NCI-H446 (cell line): ENCODE measurements around the gene RTEL1.
"Not testable (repeated sequence)": the region's sequence is repeated elsewhere in the genome, so short reads cannot be mapped to it uniquely, and the experiment has no call there.

Source experiments
- DNase-seq, 2 experiments: peaks; one replicate each; lab custom pipeline; 2025; lab: John Stamatoyannopoulos, UW

RTEL1 gene

DNA sequence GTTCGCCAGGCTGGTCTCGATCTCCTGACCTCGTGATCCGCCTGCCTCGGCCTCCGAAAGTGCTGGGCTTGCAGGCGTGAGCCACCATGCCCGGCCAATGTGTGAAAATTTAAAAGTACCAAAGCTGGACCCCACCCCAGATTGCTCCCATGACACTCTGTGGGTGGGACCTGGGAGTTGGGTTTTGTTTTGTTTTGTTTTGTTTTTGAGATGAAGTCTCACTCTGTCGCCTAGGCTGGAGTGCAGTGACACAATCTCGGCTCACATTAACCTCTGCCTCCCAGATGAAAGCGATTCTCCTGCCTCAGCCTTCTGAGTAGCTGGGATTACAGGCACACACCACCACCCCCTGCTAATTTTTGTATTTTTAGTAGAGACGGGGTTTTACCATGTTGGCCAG, 13.6 kb downstream of the RTEL1 start:
- not testable (repeated sequence) for DNase-seq

DNA sequence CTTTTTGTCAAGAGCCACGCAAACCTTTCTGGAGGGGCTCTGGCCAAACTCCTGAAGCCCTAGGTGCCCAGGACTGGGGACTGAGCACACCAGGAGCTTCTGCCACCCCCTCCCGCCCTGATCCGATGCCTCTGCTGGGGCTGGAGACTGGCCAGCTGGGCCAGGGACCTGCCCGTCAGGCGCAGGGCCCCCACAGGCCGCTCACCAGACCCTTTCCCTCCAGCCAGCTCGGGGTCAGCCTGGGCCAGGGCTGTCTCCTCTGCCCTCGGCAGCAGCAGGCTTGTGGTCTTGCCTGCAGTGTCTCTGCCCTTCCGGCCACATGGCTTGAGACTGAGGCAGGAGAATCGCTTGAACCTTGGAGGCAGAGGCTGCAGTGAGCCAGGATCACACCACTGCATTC, 14.6 kb downstream of the RTEL1 start:
- DNase-seq = no peak

DNA sequence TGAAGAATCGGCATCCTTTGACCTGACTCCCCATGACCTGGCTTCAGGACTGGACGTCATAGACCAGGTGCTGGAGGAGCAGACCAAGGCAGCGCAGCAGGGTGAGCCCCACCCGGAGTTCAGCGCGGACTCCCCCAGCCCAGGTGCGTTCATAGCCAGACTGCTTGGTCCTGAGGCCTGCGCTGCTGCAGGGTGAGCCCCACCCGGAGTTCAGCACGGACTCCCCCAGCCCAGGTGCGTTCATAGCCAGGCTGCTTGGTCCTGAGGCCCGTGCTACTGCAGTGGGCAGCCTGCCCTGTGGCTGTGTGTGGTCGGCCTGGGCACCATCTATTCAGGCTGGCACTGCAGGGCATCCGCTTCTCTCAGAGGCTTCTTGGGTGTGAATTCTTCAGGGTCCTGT, 15.8 kb downstream of the RTEL1 start:
- no peak for DNase-seq

DNA sequence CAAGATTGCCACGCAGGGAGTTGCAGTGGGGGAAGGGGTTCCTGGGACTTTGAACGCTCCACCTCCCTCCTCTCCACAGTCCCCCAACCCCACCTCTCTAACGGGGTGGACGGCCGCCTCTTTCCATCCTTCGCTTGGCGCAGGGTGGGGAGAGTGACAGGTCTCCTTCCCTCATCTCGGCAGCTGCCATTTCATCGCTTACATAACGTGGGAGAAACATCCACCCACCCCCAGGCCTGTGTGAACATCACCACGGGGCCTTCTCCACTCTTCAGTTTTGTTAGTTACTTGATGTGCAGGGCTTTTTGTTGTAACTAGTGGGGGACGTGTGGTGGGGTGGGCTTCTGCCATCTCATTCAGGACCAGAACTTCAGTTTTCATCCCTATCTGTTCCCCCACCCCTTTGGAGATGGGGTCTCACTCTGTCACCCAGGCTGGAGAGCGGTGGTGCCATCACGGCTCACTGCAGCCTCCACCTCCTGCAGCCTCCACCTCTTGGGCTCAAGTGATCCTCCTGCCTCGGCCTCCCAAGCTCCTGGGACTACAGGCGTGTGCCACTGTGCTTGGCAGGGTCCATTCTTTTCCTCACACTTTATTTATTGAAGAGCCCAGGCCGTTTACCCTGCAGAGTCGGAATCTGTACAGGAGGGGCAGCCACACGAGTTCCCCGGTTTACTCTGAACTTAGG, 17.7 kb downstream of the RTEL1 start:
- no peak for DNase-seq

DNA sequence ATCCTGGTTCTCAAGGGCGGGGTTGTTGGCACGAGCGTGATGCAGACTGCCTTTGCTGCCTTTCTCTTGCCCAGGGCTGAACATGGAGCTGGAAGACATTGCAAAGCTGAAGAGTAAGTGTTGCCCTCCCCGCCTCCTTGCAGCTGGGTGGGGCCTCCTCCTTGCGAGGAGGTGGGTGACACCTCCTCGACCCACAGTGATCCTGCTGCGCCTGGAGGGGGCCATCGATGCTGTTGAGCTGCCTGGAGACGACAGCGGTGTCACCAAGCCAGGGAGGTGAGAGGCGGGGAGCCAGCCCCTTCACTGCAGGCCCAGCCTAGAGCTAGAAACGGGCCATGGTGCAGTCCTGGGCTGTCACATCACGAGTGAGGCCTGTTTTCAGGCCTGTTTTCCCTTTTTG, 20.0 kb downstream of the RTEL1 start:
- no peak for DNase-seq

DNA sequence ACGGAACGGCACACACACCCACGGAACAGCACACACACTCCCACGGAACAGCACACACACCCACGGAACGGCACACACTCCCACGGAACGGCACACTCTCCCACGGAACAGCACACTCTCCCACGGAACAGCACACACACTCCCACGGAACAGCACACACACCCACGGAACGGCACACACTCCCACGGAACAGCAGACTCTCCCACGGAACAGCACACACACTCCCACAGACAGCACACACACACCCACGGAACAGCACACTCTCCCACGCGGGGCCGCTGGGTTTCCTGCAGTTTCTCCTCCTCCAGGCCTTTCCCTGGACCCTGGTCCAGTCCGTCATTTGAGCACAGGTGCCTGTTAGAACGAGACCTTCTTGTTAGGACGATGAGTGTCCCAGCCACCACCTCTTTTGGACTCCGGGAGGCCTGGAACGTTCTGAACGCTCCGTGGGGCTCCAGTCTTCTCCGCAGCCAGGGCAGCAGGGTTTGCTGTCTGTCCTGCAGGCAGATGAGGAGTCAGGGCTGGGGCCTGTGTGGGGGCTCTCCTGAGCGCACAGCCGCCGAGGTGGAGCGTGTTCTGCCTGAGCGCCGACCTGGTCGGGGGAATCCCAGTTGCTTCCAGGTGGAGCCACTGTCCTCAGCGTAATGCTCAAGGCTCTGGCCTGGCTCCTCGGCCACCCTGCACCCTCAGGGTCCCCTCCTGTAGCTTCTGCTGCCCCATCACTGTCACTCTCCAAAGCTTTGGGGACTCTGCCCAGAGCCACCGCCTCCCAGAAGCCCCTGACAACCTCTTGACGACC, 20.8 kb downstream of the RTEL1 start:
- DNase-seq = no peak

DNA sequence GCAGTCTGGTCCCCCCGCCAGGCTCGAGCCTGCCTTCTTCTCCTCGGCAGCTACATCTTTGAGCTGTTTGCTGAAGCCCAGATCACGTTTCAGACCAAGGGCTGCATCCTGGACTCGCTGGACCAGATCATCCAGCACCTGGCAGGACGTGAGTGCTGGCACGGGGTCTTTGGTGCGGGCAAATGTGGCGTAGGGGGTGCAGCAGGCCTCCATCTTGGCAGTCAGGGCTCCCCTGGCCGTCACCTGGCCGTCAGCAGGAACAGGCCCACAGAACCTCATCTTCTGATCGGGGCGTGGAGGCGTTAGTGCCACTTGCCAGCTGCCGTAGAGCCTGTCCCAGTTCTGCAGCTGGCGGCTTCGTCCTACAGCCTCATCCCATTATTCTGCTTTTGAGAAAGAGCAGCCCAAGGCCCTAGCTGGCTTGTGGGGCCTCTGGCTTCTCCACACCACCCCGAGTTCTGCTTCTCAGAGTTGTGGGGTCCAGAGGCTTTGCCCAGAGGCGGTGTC, 21.7 kb downstream of the RTEL1 start:
- no peak for DNase-seq

DNA sequence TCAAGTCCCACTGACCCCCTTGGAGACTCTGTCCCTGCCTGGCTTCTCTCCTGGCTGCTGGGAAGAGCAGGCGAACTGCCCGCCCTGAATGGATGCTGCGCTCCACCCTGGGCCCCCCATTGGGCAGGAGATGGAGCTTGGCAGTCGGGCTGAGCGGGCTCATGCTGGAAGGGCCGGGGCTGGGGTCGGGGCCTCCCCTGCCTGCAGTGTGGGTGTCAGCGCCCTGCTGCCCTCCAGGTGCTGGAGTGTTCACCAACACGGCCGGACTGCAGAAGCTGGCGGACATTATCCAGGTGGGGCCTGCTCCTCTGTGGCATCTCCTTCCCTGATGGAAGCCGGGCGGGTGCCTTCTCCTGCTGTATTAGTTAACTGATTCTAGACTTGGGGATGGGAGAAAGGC, 22.3 kb downstream of the RTEL1 start:
- no peak for DNase-seq

DNA sequence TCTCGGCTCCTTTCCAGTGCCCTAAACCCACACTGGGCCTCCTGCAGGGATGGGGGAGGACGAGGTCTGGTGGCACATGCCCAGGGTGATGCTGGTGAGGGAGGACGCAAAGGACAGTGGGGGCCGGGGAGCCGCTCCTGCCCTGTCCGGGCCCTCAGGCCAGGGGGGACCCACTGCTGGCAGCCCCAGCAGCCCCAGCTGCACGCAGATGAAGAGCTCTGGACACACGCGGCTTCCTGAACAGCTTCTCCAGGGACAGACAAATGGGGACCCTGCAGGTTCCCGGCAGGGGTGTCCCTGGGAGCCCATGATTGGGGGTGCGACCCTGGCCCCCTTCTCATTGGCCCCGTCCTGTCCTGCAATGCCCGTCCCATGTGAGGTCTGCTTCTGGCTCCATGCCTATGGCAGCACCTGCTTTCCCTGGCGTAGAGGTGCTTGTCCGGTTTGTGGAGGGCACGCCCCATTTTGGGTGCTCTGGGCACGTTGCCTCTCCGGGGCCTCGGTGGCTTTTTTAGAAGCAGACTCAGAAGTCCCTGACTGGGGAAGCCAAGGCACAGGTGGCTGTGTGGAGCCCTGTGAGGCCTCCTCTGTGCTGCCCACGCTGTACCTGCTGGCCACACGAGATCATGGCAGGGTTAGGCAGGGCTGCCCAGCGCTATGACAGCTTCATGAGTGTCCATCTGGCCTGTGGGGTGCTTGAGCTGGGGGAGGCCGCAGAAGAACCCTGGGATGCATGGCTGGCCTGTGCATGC, 22.9 kb downstream of the RTEL1 start:
- no peak for DNase-seq

DNA sequence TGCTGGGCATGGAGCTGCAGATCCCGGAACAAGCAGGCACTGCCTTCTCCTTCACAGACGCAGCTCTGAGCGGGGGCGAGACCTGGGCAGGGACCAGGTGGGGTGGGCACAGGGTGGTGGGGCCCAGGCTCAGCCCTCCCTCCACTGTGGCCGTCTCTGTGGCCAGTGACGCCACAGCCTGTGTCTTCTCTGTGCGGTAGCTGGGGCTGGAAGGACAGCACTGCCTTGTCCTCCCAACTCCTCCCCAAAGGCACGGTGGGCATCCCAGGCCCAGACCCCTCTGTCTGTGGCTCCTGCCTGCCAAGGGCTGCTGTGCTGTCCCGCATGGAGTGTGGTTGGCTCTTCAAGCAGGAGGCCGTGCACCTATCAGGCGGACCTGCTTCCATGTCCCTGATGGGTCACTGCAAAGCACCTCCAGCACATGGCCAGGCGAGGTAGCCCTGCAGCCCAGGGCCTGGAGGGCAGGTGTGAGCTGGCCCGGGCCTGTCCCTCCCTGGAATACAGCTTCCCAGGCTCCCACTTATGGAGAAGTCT, 23.6 kb downstream of the RTEL1 start:
- DNase-seq = no peak

DNA sequence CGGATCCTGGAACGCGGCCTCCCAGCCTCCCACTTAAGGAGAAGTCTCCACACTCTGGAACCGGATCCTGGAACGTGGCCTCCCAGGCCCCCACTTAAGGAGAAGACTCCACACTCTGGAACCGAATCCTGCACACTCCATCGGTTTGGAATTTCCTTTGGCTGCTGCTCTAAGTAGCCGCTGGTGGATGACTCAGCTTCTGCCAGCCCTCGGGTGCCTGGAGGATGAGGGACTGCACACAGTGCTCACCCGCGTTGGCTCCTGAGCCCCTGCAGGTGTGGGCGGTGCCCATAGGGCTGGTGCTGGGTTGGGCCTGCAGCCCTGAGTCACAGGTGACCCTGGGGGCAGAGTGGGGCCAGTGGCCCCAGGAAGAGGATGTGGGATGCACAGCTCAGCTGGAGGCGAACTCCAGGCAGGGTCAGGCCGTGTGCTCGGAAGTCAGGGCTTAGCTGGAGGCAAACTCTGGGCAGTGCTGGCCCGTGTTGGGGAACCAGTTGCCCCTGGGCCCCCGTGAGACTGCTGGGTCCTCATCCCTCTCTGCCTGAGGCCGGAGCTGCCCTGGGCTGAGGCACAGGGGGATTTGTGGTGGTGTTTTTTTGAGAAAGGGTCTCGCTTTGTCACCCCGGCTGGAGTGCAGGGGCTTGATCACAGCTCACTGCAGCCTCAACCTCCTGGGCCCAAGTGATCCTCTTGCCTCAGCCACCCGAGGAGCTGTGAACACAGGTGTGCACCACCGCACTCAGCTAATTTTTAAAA, 24.4 kb downstream of the RTEL1 start:
- peak in 1 of 2 experiments; percentile 65 for DNase-seq

DNA sequence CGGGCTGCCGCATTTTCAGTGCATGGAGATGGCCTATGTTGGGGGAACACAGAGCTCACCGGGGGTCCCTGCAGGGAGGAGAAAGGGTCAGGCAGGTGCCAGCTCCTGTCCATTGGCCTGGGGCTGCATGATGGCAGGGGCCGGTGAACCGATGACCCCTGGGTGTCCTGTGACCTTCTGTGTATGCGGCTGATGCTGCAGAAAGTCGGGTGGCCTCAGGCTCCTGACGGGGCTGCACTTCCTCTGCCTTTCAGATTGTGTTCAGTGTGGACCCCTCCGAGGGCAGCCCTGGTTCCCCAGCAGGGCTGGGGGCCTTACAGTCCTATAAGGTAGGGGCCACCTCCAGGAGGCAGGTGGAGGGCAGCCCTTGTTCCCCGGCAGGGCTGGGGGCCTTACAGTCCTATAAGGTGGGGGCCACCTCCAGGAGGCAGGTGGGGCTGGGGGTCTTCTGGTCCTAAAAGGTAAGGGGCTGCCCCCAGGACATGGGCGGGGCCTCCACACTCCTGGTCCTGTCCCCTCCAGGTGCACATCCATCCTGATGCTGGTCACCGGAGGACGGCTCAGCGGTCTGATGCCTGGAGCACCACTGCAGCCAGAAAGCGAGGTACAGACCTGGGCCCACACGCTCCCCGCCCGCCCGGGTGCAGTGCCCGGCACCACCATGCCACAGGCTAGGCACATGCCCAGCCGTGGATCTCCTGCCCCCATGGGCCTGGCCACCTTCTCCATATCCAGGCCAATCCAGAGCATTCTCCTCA, 27.3 kb downstream of the RTEL1 start:
- no peak for DNase-seq

DNA sequence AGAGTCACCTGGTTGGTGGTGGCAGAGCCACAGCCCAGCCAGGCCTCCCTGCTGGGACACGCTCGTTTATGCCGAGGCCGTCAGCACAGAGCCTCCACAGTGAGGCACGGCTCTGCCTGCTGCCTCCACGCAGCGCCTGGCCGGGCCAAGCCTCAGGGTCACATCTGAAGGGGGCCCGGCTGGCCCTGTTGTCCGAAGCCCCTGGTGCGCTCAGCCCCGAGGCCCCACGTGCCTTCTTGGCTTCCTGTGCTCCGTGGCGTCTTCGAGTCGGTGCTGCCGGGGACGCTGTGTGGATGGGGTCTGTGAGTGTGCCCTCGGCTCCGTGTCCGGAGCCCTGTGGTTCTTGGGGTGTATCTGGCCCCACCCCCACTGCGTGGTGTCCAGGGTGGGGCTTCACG, 28.0 kb downstream of the RTEL1 start:
- no peak for DNase-seq

DNA sequence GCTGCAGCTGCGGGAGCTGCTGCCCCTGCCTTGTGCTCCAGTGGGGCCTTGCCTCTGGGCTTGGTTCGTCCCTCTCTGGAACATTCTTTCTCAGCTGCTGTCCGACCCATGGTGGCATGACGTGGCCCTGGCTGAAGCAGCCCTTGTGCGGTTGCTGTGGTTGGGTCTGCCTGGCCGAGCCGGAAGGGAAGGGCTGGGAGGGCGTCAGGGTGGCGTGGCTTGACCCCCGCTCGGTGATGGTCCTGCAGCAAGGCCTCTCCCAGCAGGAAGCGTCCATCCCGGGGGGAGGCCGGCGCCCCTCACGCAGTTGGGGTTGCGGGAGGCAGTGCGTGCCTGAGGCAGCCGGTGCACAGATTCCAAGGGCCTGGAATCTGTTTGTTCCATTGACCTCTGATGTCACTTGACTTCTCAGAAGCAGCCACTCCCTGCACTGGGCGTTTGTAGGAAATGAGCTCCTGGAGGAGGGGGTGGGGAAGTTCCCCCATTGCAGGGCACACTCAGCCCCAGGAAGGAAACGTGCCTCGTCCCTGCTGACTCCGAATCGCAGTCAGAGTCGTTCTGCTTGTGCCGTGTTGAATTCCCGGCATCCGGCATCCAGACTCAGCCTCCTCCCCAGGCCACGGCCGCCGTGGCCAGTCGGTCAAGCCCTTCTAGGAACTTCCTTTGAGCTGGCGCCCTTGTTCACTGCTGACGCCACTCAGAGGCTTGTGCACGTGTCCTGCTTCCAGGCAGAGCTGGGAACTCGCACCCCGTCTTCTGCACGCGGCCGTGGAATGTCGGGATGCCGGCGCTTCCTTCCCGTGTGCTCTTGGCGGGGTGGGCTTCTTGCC, 28.6 kb downstream of the RTEL1 start:
- no peak for DNase-seq

DNA sequence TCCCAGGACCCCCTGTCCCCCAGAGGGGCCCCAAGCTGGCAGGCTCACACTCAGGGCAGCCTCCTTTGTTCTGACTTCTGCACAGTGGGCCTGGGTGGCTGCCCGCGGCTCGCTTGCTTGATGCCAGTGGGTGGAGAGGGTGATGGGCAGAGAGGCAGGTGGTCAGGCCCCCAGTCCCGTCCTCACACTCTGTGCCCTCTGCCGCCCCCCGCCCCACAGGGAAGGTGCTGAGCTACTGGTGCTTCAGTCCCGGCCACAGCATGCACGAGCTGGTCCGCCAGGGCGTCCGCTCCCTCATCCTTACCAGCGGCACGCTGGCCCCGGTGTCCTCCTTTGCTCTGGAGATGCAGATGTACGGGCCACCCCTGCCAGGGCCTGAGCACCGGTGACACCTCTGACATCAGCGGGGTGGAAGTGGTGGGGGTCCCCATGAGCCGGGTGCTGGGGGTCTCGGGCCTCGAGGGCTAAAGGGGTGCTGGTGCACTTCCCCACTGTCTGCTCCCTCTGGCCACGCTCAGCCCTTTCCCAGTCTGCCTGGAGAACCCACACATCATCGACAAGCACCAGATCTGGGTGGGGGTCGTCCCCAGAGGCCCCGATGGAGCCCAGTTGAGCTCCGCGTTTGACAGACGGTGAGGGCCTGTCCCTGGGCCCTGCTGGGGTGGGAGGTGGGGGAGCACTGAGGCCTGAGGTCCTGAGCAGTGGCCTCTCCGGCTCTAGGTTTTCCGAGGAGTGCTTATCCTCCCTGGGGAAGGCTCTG, 29.5 kb downstream of the RTEL1 start:
- no peak for DNase-seq

DNA sequence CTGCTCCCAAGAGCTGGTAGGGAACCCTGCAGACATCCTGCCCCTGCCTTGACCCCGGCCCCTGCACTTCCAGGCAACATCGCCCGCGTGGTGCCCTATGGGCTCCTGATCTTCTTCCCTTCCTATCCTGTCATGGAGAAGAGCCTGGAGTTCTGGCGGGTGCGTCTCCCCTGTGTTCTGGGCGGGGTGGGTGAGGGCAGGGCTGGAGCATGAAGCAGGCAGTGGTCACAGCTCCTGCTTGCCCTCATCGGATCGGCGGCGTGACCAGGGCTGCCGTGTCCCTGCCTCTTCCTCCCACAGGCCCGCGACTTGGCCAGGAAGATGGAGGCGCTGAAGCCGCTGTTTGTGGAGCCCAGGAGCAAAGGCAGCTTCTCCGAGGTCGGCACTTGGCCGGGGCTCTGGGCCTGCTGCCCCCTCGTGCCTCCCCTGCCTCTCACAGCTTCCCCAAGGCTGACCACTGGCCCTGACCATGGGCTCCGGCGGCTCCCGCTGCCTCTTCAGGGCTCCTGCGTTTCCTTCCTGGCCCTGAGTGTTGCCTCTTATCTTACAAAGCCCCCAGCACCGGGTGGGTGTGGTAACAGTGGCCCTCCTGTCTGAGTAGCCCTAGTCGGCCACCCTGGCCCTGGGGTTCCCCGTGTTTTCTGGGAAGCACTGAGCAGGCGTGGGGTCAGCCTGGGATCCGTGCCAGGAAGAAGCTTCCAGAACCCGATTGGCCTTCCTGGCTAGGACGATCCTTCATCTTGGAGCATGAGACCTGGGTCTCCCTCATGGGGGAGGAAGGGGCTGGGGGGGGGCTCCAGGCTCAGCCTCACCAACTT, 30.3 kb downstream of the RTEL1 start:
- no peak for DNase-seq

DNA sequence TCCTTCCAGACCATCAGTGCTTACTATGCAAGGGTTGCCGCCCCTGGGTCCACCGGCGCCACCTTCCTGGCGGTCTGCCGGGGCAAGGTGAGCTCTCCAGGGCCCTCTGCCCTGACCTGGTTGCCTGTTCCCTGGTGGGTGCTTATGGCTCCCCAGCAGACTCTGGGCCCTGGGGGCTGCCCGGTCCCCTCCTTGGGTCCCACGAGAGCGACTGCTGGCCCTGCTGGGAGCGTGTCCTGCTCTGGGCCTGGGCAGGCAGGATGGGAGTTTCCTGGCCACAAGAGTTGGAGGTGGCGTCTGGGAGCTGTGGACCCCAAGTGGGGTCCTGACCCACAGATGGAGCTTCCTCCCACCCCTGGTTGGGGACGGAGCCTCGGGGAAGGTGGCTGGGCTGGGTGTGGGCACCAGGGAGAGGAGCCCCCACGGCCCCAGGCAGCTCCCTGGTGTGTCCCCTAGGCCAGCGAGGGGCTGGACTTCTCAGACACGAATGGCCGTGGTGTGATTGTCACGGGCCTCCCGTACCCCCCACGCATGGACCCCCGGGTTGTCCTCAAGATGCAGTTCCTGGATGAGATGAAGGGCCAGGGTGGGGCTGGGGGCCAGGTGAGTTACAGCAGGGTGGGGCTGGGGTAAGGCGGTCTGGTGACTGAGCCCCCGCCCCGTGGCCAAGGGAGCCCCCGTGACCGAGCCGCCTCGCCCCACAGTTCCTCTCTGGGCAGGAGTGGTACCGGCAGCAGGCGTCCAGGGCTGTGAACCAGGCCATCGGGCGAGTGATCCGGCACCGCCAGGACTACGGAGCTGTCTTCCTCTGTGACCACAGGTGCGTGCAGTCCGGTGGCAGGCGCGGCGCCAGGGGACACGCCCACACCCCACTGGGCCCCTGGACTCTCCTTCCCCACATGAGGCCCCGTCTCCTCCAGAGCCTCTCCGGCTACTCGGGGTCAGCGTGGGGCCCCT, 31.2 kb downstream of the RTEL1 start:
- no peak for DNase-seq
